HepG2 (cell line): ENCODE results near the gene WDR20.

Source experiments
- MYC ChIP-seq: sonication (generic); formaldehyde crosslinking; IDR thresholded peaks from 2 replicates; pipeline ENCODE4 v1.9.0; 2021; ENCODE audit warnings: missing genetic modification reagents, borderline replicate concordance
- TOE1 ChIP-seq: sonication (generic); formaldehyde crosslinking; IDR thresholded peaks from 2 replicates; pipeline ENCODE4 v1.4.0; 2020; ENCODE audit warnings: mild to moderate bottlenecking, missing genetic modification reagents
- ZNF318 ChIP-seq: sonication (generic); formaldehyde crosslinking; IDR thresholded peaks from 2 replicates; pipeline ENCODE4 v1.4.0; 2020; ENCODE audit warnings: mild to moderate bottlenecking, missing genetic modification reagents

- no peak for TF ChIP-seq TOE1 (CRISPR knock-in tag)
- TF ChIP-seq ZNF318 (CRISPR knock-in tag), result no peak
- no peak for TF ChIP-seq MYC (CRISPR knock-in tag)
Observed at GRCh38 chr14:102138535-102138934, 1.2 kb upstream of the WDR20 start.
